HCT116 (cell line): Measurements from ENCODE around the gene CTR9.

ENCODE experiments used
- CEBPB ChIP-seq: IDR thresholded peaks from 2 replicates; pipeline ENCODE4 v1.6.1; 2012; ENCODE audit warnings: low read depth
- CTCF ChIP-seq, 3 experiments: fragments of 200-600 bp in 1 of 3; sonication (generic) in 1 of 3; IDR thresholded peaks in 2 of 3; conservative IDR thresholded peaks in 1 of 3; 2 replicates each; pipeline ENCODE4 v1.5.1; 2012 to 2017; ENCODE audit warnings: low read depth in 2 of 3, low read length in 2 of 3, antibody characterized with exemption in 1 of 3, borderline replicate concordance in 1 of 3, control low read depth in 1 of 3, mild to moderate bottlenecking in 1 of 3, mixed read lengths in 1 of 3, mixed run types in 1 of 3, moderate library complexity in 1 of 3; ENCODE audit not compliant: insufficient read depth in 1 of 3
- EGR1 ChIP-seq: IDR thresholded peaks from 2 replicates; pipeline ENCODE4 v1.6.1; 2012; ENCODE audit warnings: low read depth
- ELF1 ChIP-seq: IDR thresholded peaks from 2 replicates; pipeline ENCODE4 v1.6.1; 2012; ENCODE audit warnings: low read depth, borderline replicate concordance
- EZH2 ChIP-seq: fragments of 200-600 bp; sonication (generic); IDR thresholded peaks from 2 replicates; pipeline ENCODE4 v1.6.1; 2017; ENCODE audit warnings: antibody characterized with exemption, mixed run types
- EZH2phosphoT487 ChIP-seq: fragments of 200-600 bp; IDR thresholded peaks from 2 replicates; pipeline ENCODE4 v1.6.1; 2018; ENCODE audit warnings: antibody characterized with exemption, borderline replicate concordance
- JUND ChIP-seq: IDR thresholded peaks from 2 replicates; pipeline ENCODE4 v1.6.1; 2012
- MAX ChIP-seq: IDR thresholded peaks from 2 replicates; pipeline ENCODE4 v1.6.1; 2012
- YY1 ChIP-seq: IDR thresholded peaks from 2 replicates; pipeline ENCODE4 v1.6.1; 2011; ENCODE audit warnings: low read length, low read depth, moderate library complexity, mild to moderate bottlenecking; ENCODE audit not compliant: insufficient replicate concordance; ENCODE audit errors: extremely low read depth
- TF ChIP-seq, protein P1 (sequence below): IDR thresholded peaks from 2 replicates; pipeline ENCODE4 v1.6.1; 2011; ENCODE audit warnings: mild to moderate bottlenecking, low read length, moderate library complexity; ENCODE audit not compliant: insufficient replicate concordance; ENCODE audit errors: extremely low read depth

- no peak for TF ChIP-seq CTCF (IDR thresholded peaks at IDR 0.05 in 2 of 3, conservative IDR thresholded peaks at IDR 0.05 in 1 of 3; ENCODE audit: borderline replicate concordance in 1 of 3, insufficient read depth in 1 of 3, low read depth in 2 of 3, low read length in 2 of 3)
- TF ChIP-seq, protein P1, sequence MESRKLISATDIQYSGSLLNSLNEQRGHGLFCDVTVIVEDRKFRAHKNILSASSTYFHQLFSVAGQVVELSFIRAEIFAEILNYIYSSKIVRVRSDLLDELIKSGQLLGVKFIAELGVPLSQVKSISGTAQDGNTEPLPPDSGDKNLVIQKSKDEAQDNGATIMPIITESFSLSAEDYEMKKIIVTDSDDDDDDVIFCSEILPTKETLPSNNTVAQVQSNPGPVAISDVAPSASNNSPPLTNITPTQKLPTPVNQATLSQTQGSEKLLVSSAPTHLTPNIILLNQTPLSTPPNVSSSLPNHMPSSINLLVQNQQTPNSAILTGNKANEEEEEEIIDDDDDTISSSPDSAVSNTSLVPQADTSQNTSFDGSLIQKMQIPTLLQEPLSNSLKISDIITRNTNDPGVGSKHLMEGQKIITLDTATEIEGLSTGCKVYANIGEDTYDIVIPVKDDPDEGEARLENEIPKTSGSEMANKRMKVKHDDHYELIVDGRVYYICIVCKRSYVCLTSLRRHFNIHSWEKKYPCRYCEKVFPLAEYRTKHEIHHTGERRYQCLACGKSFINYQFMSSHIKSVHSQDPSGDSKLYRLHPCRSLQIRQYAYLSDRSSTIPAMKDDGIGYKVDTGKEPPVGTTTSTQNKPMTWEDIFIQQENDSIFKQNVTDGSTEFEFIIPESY = no peak
- TF ChIP-seq EZH2phosphoT487 = no peak
- no peak for TF ChIP-seq MAX
- no peak for TF ChIP-seq JUND
- no peak for TF ChIP-seq ELF1
- TF ChIP-seq CEBPB = no peak
- TF ChIP-seq YY1 = no peak
- TF ChIP-seq EGR1 = no peak
- no peak for TF ChIP-seq EZH2
Observed at GRCh38 chr11:10785146-10785474, 34.1 kb downstream of the CTR9 start.
